CD4-positive, alpha-beta memory T cell (primary cell): Measurements from ENCODE around the gene OLIG3. TPM values are rescaled to one million over a fixed set of nuclear protein-coding genes. Genes with fewer than 3 reads are reported as not detected.

Experiments used
- CTCF ChIA-PET: fragments of 350-600 bp; sonication (Branson Sonifier 250); formaldehyde crosslinking; loops from one replicate; lab custom pipeline; 2021; ENCODE audit warnings: inconsistent platforms; ENCODE audit not compliant: partially characterized antibody; lab: Charles Lee
- POLR2A ChIA-PET: fragments of 350-600 bp; sonication (Branson Sonifier 250); formaldehyde crosslinking; loops from one replicate; lab custom pipeline; 2021; ENCODE audit not compliant: partially characterized antibody; lab: Charles Lee
- DNase-seq, 5 donors: peaks; one replicate each; pipeline versions ENCODE4 v3.0.0 to v3.0.0-alpha.2; 2020 to 2022; ENCODE audit warnings: mixed read lengths in 1 of 5
- H3K27ac ChIP-seq: one replicate; pipeline ENCODE4 v1.7.0; 2013; ENCODE audit warnings: low read depth, low read length
- H3K27me3 ChIP-seq: 2 replicates; pipeline ENCODE4 v1.7.0; 2013; ENCODE audit warnings: mild to moderate bottlenecking, low read length, moderate library complexity; ENCODE audit not compliant: insufficient read depth
- H3K36me3 ChIP-seq: 2 replicates; pipeline ENCODE4 v1.7.0; 2013; ENCODE audit warnings: mild to moderate bottlenecking, low read length, moderate library complexity; ENCODE audit not compliant: insufficient read depth
- H3K4me1 ChIP-seq: 2 replicates; pipeline ENCODE4 v1.7.0; 2013; ENCODE audit warnings: mild to moderate bottlenecking, low read length, moderate library complexity; ENCODE audit not compliant: insufficient read depth
- H3K4me3 ChIP-seq, 2 donors: one replicate each; pipeline ENCODE4 v1.7.0; 2013; ENCODE audit warnings: low read length in 2 of 2, mild to moderate bottlenecking in 1 of 2
- H3K9me3 ChIP-seq, 2 donors: one replicate each; pipeline ENCODE4 v1.7.0; 2013; ENCODE audit warnings: low read length in 2 of 2, control low read depth in 1 of 2; ENCODE audit not compliant: control insufficient read depth in 1 of 2
- H3K27ac Mint-ChIP-seq, 7 donors: one replicate each; pipeline ENCODE4 v1.8.0; 2020 to 2021; ENCODE audit warnings: mixed read lengths in 7 of 7, mild to moderate bottlenecking in 6 of 7, inconsistent platforms in 3 of 7, moderate library complexity in 3 of 7
- H3K27me3 Mint-ChIP-seq, 2 donors: one replicate each; pipeline ENCODE4 v1.8.0; 2020 to 2021; ENCODE audit warnings: mixed read lengths in 2 of 2
- H3K36me3 Mint-ChIP-seq, 2 donors: one replicate each; pipeline ENCODE4 v1.8.0; 2020 to 2021; ENCODE audit warnings: mixed read lengths in 2 of 2, inconsistent platforms in 1 of 2, mild to moderate bottlenecking in 1 of 2
- H3K4me1 Mint-ChIP-seq, 4 donors: one replicate each; pipeline ENCODE4 v1.8.0; 2020 to 2021; ENCODE audit warnings: mixed read lengths in 4 of 4, mild to moderate bottlenecking in 1 of 4
- H3K4me3 Mint-ChIP-seq, 8 donors: one replicate each; pipeline ENCODE4 v1.8.0; 2020 to 2021; ENCODE audit warnings: mixed read lengths in 8 of 8, mild to moderate bottlenecking in 7 of 8, moderate library complexity in 6 of 8, inconsistent platforms in 3 of 8
- H3K9me3 Mint-ChIP-seq, 8 donors: one replicate each; pipeline ENCODE4 v1.8.0; 2020 to 2021; ENCODE audit warnings: mixed read lengths in 8 of 8, mild to moderate bottlenecking in 5 of 8, inconsistent platforms in 3 of 8, moderate library complexity in 1 of 8
- intact Hi-C: fragments of 100-400 bp; cut with micrococcal nuclease; formaldehyde crosslinking; loops from one replicate; pipeline ENCODE4 v1.15.1; 2023
- polyA plus RNA-seq, 2 donors: library from polyadenylated mRNA; unstranded; fragments of 300-500 nt; fragmentation: Illumina TruSeq; gene quantifications; one replicate each; pipeline ENCODE4 v1.2.3, GENCODE V29; 2021
- total RNA-seq, 2 experiments: library from RNA; stranded (reverse); gene quantifications; one replicate each; pipeline ENCODE4 v1.2.3, GENCODE V29; 2021

OLIG3 gene
- total and polyA plus RNA-seq, 4 experiments from 2014 or later, result not detected

DNA sequence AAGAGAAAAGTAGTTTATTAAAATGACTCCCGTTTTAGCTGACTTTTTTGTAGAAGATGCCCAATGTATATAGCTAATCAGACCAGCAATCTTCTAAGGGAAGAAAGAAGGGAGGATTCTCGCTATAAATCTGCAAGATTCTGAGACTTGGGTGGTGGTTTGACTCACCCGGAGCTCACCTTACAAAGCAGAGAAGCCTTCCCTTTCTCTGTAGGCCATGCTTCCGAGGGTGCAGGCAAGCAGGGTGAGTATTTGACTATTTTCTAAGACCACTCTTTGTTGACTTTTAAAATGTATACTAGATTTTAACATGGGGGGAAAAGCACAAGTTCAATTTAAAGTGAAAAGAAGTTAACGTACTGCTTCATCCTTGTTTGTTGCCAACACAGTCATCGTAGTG is 2.7 kb downstream of the OLIG3 start:
- peaks cover 0 to 40% (median 11%) of the 10 kb centered on the region in 8 donors for H3K9me3 Mint-ChIP-seq
- no peak for DNase-seq
- no peaks in the 10 kb centered on the region for H3K36me3 Mint-ChIP-seq
- ChIA-PET POLR2A (interaction anchor here (1.6 kb wide), 1 partner anchor 25 kb away, joined by 5 read pairs; no protein-coding TSS in a partner anchor), CTCF (interaction anchor here (0.7 to 1.3 kb wide), 2 partner anchors 24 to 98 kb away, joined by 3 to 7 read pairs; no protein-coding TSS in a partner anchor)
- no peaks in the 10 kb centered on the region for H3K36me3 ChIP-seq
- peaks cover 76 to 79% of the 10 kb centered on the region in 2 donors for H3K27me3 Mint-ChIP-seq
- no peak overlapping the region for H3K4me3 Mint-ChIP-seq
- intact Hi-C loops, result no loop called here
- H3K27ac ChIP-seq, result no peak overlapping the region
- H3K27me3 ChIP-seq, result peaks cover 85% of the 10 kb centered on the region
- peaks cover 27 to 82% (median 59%) of the 10 kb centered on the region in 4 donors for H3K4me1 Mint-ChIP-seq
- H3K4me3 ChIP-seq, result no peak overlapping the region
- H3K4me1 ChIP-seq, result peaks cover 68% of the 10 kb centered on the region
- peak overlapping the region in 2 of 7 donors; percentile 35 to 43 for H3K27ac Mint-ChIP-seq
- no peaks in the 10 kb centered on the region for H3K9me3 ChIP-seq

- H3K9me3 ChIP-seq, result no peaks in the 10 kb centered on the region
- POLR2A ChIA-PET, result interaction anchor here (1.6 kb wide), 1 partner anchor 26 kb away, joined by 5 read pairs; no protein-coding TSS in a partner anchor
- H3K27ac ChIP-seq, result no peak overlapping the region
- H3K4me3 ChIP-seq, result no peak overlapping the region
- H3K4me3 Mint-ChIP-seq, result peak overlapping the region in 2 of 8 donors; percentile 5 to 50
- H3K36me3 ChIP-seq, result no peaks in the 10 kb centered on the region
- H3K4me1 ChIP-seq, result peaks cover 63% of the 10 kb centered on the region
- intact Hi-C loops, result no loop called here
- DNase-seq, result no peak
- CTCF ChIA-PET, result interaction anchor here (1.3 kb wide), 1 partner anchor 98 kb away, joined by 7 read pairs; no protein-coding TSS in a partner anchor
- peaks cover 75 to 79% of the 10 kb centered on the region in 2 donors for H3K27me3 Mint-ChIP-seq
- H3K9me3 Mint-ChIP-seq, result peaks cover 0 to 36% (median 11%) of the 10 kb centered on the region in 8 donors
- peaks cover 85% of the 10 kb centered on the region for H3K27me3 ChIP-seq
- no peaks in the 10 kb centered on the region for H3K36me3 Mint-ChIP-seq
- H3K27ac Mint-ChIP-seq, result no peak overlapping the region
- H3K4me1 Mint-ChIP-seq, result peaks cover 24 to 77% (median 54%) of the 10 kb centered on the region in 4 donors
These were observed 3.2 kb downstream of the OLIG3 start for GRCh38 chr6:137490961-137491360.

DNA sequence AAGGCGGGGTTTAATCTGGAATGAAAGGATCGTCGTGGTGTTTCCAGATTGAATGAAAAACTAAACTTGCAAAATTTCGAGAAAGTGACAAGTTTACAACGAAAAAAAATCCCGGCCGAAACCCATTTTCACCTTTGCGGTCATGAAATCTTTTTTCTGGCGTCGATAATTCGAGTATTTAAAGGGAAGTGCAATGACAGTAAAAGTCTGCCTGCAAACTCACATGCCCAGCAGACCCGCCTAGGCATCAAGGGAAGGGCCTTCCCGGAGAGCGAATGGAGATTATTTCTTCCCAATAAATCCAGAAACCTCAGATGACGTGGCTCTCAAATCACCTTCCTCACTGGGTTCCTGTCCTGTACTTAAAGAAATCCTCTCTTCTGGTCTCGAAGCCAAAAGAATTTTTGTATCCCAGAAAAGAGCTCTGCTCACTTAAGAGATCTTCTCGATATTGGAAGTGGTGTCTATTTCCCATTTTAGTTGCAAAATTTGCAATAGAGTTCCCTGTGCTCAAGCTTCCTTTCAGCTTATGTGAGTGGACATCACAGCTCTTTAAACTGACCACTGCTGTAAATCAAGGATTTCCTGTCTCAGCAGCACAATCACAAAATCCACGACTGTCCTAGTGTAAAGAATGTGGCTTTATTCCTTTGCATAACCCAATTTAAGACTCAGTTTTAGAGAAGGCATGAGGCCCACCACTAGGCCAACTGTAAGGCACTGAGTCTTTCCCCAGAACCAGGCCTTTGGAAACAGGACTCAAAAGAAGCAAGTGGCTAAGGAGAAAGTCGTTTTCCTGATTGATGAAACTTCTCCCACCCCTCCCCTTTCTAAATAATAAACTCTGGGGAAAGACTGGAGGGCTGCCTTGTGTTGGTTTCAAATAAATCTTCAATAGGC is 3.9 kb downstream of the OLIG3 start:
- no peak overlapping the region for H3K4me3 ChIP-seq
- Mint-ChIP-seq H3K4me1 (peaks cover 24 to 70% (median 51%) of the 10 kb centered on the region in 4 donors), H3K9me3 (peaks cover 0 to 32% (median 11%) of the 10 kb centered on the region in 8 donors), H3K4me3 (peak overlapping the region in 5 of 8 donors; percentile 6 to 46 (median 29)), H3K27ac (peak overlapping the region in 2 of 7 donors; percentile 31 to 53), H3K36me3 (no peaks in the 10 kb centered on the region), H3K27me3 (peaks cover 76 to 78% of the 10 kb centered on the region in 2 donors)
- ChIA-PET POLR2A (interaction anchor here (1.3 to 1.6 kb wide), 2 partner anchors 26 to 45 kb away, joined by 3 to 5 read pairs; no protein-coding TSS in a partner anchor), CTCF (interaction anchor here (2.1 kb wide), 1 partner anchor 100 kb away, joined by 8 read pairs; no protein-coding TSS in a partner anchor)
- H3K27me3 ChIP-seq, result peaks cover 84% of the 10 kb centered on the region
- H3K27ac ChIP-seq, result no peak overlapping the region
- H3K36me3 ChIP-seq, result no peaks in the 10 kb centered on the region
- peaks cover 57% of the 10 kb centered on the region for H3K4me1 ChIP-seq
- intact Hi-C loops, result no loop called here
- no peaks in the 10 kb centered on the region for H3K9me3 ChIP-seq
- no peak for DNase-seq

GRCh38 chr6:137489046-137490005 is 4.9 kb downstream of the OLIG3 start:
- POLR2A ChIA-PET, result interaction anchor here (0.8 to 2.0 kb wide), 4 partner anchors 8 to 100 kb away, joined by 3 to 12 read pairs (median 3); no protein-coding TSS in a partner anchor
- H3K4me1 Mint-ChIP-seq, result peaks cover 20 to 61% (median 42%) of the 10 kb centered on the region in 4 donors
- H3K36me3 Mint-ChIP-seq, result no peaks in the 10 kb centered on the region
- peak overlapping the region in 4 of 7 donors; percentile 12 to 70 (median 43) for H3K27ac Mint-ChIP-seq
- no peak for DNase-seq
- Histone ChIP-seq H3K36me3 (no peaks in the 10 kb centered on the region), H3K4me1 (peaks cover 48% of the 10 kb centered on the region), H3K27me3 (peaks cover 76% of the 10 kb centered on the region), H3K9me3 (no peaks in the 10 kb centered on the region), H3K27ac (no peak overlapping the region), H3K4me3 (no peak overlapping the region)
- CTCF ChIA-PET, result interaction anchor here (1.0 to 2.1 kb wide), 2 partner anchors 99 to 101 kb away, joined by 5 to 8 read pairs; no protein-coding TSS in a partner anchor
- peaks cover 72 to 73% of the 10 kb centered on the region in 2 donors for H3K27me3 Mint-ChIP-seq
- intact Hi-C loops, result no loop called here
- peak overlapping the region in 7 of 8 donors; percentile 18 to 76 (median 49) for H3K4me3 Mint-ChIP-seq
- H3K9me3 Mint-ChIP-seq, result peaks cover 0 to 27% (median 7%) of the 10 kb centered on the region in 8 donors

- Mint-ChIP-seq H3K9me3 (peaks cover 0 to 22% (median 7%) of the 10 kb centered on the region in 8 donors), H3K4me3 (peak overlapping the region; percentile 38 to 85 (median 68)), H3K27me3 (peaks cover 69 to 70% of the 10 kb centered on the region in 2 donors), H3K36me3 (no peaks in the 10 kb centered on the region), H3K4me1 (peaks cover 14 to 51% (median 35%) of the 10 kb centered on the region in 4 donors), H3K27ac (peak overlapping the region in 1 of 7 donors; percentile 41)
- Histone ChIP-seq H3K36me3 (no peaks in the 10 kb centered on the region), H3K4me3 (no peak overlapping the region), H3K4me1 (peaks cover 38% of the 10 kb centered on the region), H3K27ac (no peak overlapping the region), H3K27me3 (peaks cover 68% of the 10 kb centered on the region), H3K9me3 (no peaks in the 10 kb centered on the region)
- no peak for DNase-seq
- ChIA-PET CTCF (interaction anchor here (1.0 to 2.1 kb wide), 2 partner anchors 100 to 102 kb away, joined by 5 to 8 read pairs; no protein-coding TSS in a partner anchor), POLR2A (interaction anchor here (0.8 to 2.0 kb wide), 3 partner anchors 9 to 101 kb away, joined by 3 to 12 read pairs (median 3); no protein-coding TSS in a partner anchor)
- intact Hi-C loops, result loop anchor here (1.0 kb wide), 1 partner anchor 9 kb away; no protein-coding TSS in a partner anchor
These were observed 5.8 kb downstream of the OLIG3 start for GRCh38 chr6:137488150-137489045.
